ENCODE data around the gene PDGFB. TPM values are rescaled to one million over a fixed set of nuclear protein-coding genes. Genes with fewer than 3 reads are reported as not detected.

The PDGFB gene
- total RNA-seq, 2 donors from 2014 or later: 10.8 to 12.6 TPM

DNA sequence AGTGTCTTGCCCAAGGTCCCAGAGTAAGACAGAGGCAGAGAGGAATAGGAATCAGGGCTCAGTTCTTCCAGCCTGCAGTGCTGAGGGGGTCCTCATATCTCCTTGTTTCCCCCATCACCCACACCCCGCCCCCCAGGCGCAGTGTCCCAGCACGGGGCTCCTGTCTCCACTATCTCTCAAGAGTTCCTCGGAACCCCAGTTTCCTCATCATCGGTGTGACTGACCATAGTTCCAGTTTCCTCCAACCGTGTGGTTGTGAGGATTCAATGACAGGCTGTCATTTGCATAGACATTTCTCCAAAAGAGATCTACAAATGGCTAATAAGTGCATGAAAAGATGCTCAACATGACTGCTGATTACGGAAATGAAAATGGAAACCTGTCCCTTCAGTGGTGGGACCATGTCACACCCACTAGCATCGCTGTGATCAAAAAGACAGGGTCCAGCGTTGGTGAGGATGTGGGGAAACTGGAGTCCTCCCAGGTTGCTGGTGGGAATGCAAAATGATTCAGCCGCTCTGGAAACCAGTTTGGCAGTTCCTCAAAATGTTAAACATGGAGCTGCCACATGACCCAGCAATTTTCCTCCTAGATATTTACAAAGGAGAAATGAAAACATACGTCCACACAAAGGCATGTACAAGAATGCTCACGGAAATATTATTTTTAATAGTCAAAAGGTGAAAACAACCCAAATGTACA, 31.8 kb upstream of the PDGFB start:
- Histone ChIP-seq H3K9me3 (no peaks in the 10 kb centered on the region), H3K4me1 (ENCODE audit: control insufficient read depth in 1 of 2, low read depth in 2 of 2) (no peaks in the 10 kb centered on the region), H3K4me3 (no peak overlapping the region), H3K27me3 (replicated peaks; ENCODE audit: insufficient read depth) (no peaks in the 10 kb centered on the region), H3K36me3 (no peaks in the 10 kb centered on the region), H3K27ac (no peak overlapping the region)
- ATAC-seq (ENCODE audit: insufficient number of reproducible peaks, low FRiP score, low read depth): no peak
- no peak for DNase-seq (ENCODE audit: low spot score)
- TF ChIP-seq, protein P1, sequence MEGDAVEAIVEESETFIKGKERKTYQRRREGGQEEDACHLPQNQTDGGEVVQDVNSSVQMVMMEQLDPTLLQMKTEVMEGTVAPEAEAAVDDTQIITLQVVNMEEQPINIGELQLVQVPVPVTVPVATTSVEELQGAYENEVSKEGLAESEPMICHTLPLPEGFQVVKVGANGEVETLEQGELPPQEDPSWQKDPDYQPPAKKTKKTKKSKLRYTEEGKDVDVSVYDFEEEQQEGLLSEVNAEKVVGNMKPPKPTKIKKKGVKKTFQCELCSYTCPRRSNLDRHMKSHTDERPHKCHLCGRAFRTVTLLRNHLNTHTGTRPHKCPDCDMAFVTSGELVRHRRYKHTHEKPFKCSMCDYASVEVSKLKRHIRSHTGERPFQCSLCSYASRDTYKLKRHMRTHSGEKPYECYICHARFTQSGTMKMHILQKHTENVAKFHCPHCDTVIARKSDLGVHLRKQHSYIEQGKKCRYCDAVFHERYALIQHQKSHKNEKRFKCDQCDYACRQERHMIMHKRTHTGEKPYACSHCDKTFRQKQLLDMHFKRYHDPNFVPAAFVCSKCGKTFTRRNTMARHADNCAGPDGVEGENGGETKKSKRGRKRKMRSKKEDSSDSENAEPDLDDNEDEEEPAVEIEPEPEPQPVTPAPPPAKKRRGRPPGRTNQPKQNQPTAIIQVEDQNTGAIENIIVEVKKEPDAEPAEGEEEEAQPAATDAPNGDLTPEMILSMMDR (IDR thresholded peaks at IDR 0.05): no peak

- no peak for ATAC-seq (ENCODE audit: insufficient number of reproducible peaks, low FRiP score, low read depth)
- Histone ChIP-seq H3K4me1 (ENCODE audit: control insufficient read depth in 1 of 2, low read depth in 2 of 2) (no peaks in the 10 kb centered on the region), H3K36me3 (no peaks in the 10 kb centered on the region), H3K27ac (no peak overlapping the region), H3K9me3 (no peaks in the 10 kb centered on the region), H3K27me3 (replicated peaks; ENCODE audit: insufficient read depth) (no peaks in the 10 kb centered on the region), H3K4me3 (no peak overlapping the region)
- TF ChIP-seq, protein P1 (IDR thresholded peaks at IDR 0.05): no peak
- no peak for DNase-seq (ENCODE audit: low spot score)
These were observed 31.1 kb upstream of the PDGFB start for GRCh38 chr22:39275814-39276439.

DNA sequence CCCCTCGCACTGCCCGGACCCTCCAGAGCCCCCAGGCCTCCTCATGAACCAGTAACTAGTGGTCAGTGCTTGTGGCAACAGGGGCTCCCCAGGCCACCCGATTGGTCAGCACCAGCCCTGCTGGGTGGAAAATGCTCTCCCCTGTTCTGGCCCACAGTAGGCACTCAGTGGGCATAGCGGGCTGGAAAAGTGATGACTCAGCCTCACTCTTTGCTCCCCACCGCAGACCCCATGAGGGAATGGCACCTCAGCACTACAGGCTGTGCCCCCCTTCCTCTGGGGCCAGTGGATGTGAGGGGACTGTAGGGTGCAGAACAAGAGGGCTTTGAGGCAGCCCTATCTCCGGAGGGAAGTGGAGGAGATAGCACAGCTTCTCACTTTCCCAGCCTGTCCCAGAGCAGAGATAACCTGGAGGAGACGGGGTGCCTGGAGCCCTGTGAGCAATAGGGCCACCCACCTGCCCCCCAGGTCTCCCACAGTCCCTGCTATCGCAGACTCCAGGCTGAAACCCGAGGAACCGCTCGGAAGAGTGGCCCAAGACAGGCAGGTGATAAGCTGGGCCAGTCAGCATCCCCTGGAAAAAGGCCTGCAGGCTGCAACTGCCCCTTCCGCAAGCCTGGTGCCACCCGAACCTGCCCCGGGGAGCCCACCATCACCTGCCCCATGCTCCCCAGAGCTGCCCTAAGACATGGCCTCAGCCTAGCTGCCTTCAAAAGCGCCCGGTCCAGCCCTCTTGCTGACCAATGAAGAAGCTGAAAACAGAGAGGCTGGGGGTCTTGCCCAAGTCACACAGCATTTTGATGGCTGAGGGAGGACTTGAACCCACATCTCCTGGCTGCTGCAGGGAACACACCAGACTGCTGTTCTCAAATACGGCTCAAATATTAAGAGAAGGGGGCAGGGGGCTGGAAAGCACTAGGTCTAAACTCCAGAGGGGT, 29.4 kb upstream of the PDGFB start:
- TF ChIP-seq, protein P1 (IDR thresholded peaks at IDR 0.05): no peak

GRCh38 chr22:39270792-39271191, 26.0 kb upstream of the PDGFB start:
- Histone ChIP-seq H3K27me3 (replicated peaks; ENCODE audit: insufficient read depth) (no peaks in the 10 kb centered on the region), H3K27ac (no peak overlapping the region), H3K36me3 (no peaks in the 10 kb centered on the region), H3K9me3 (no peaks in the 10 kb centered on the region), H3K4me3 (no peak overlapping the region), H3K4me1 (ENCODE audit: control insufficient read depth in 1 of 2, low read depth in 2 of 2) (peaks cover 0 to 10% of the 10 kb centered on the region in 2 donors)
- DNase-seq (ENCODE audit: low spot score): no peak
- no peak for ATAC-seq (ENCODE audit: insufficient number of reproducible peaks, low FRiP score, low read depth)
- TF ChIP-seq, protein P1 (IDR thresholded peaks at IDR 0.05): no peak

More for the DNA sequence above, 29.4 kb upstream of the PDGFB start:
- Histone ChIP-seq H3K27me3 (replicated peaks; ENCODE audit: insufficient read depth) (no peaks in the 10 kb centered on the region), H3K4me3 (no peak overlapping the region), H3K9me3 (no peaks in the 10 kb centered on the region), H3K27ac (no peak overlapping the region), H3K4me1 (ENCODE audit: control insufficient read depth in 1 of 2, low read depth in 2 of 2) (no peaks in the 10 kb centered on the region), H3K36me3 (no peaks in the 10 kb centered on the region)
- DNase-seq (ENCODE audit: low spot score): no peak
- ATAC-seq (ENCODE audit: insufficient number of reproducible peaks, low FRiP score, low read depth): no peak

DNA sequence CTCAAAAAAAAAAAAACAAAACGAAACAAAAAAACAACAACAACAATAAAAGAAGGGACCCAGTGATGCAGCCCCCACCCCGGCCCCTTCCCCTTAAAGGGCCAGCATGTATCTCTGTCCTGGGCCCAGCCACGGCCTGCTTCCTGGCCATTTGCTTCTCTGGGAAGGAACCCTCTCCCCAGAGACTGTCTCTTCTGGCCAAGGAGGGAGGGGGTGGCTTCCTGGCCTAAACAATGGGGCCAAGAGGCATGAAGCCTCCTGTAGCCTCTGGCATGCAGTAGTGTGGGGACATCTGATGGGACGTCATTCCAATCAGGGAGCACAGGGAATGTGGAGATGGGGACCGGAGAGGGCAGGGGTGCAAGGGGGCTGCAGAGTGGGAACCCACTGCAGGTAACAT, 25.5 kb upstream of the PDGFB start:
- Histone ChIP-seq H3K27ac (no peak overlapping the region), H3K4me3 (no peak overlapping the region), H3K4me1 (ENCODE audit: control insufficient read depth in 1 of 2, low read depth in 2 of 2) (peaks cover 0 to 10% of the 10 kb centered on the region in 2 donors), H3K27me3 (replicated peaks; ENCODE audit: insufficient read depth) (no peaks in the 10 kb centered on the region), H3K9me3 (no peaks in the 10 kb centered on the region), H3K36me3 (no peaks in the 10 kb centered on the region)
- no peak for ATAC-seq (ENCODE audit: insufficient number of reproducible peaks, low FRiP score, low read depth)
- TF ChIP-seq, protein P1 (IDR thresholded peaks at IDR 0.05): no peak
- DNase-seq (ENCODE audit: low spot score): no peak

Measured in thoracic aorta (tissue), 2 donors.